GM12874 (cell line): ENCODE results near the gene MARK3.

ENCODE experiments used
- CTCF ChIP-seq: IDR thresholded peaks from 2 replicates; pipeline ENCODE4 v1.5.1; 2011; ENCODE audit warnings: low read depth, mild to moderate bottlenecking, control low read depth, low read length, moderate library complexity; ENCODE audit not compliant: insufficient read depth

The MARK3 gene

GRCh38 chr14:103532216-103533136 is 147.3 kb downstream of the MARK3 start:
- no peak for TF ChIP-seq CTCF

GRCh38 chr14:103533137-103533998 is 148.2 kb downstream of the MARK3 start:
- TF ChIP-seq CTCF = no peak

GRCh38 chr14:103533999-103534575 is 148.9 kb downstream of the MARK3 start:
- no peak for TF ChIP-seq CTCF

GRCh38 chr14:103534576-103535061 is 149.4 kb downstream of the MARK3 start:
- TF ChIP-seq CTCF = no peak

- no peak for TF ChIP-seq CTCF
Observed at GRCh38 chr14:103535081-103535890, 150.1 kb downstream of the MARK3 start.

- no peak for TF ChIP-seq CTCF
Observed at GRCh38 chr14:103535891-103536565, 150.8 kb downstream of the MARK3 start.
